PC-3 (cell line): Measurements from ENCODE around the gene NAALADL1. TPM values are rescaled to one million over a fixed set of nuclear protein-coding genes. Genes with fewer than 3 reads are reported as not detected.

Experiments
- ATAC-seq: fragments of 200-7000 bp; cut with Tn5 transposase; 2 replicates; pipeline ENCODE4 v1.9.1; 2020; ENCODE audit warnings: mild to moderate bottlenecking, moderate library complexity
- BruUV-seq: library from RNA; stranded (reverse); fragments of 400-500 nt; replicated peaks from 2 replicates; lab custom pipeline; 2021; lab: Mats Ljungman, UMichigan
- CTCF ChIA-PET: fragments of 300-600 bp; sonication (Branson Sonifier 250); formaldehyde crosslinking; loops from one replicate; lab custom pipeline; 2022; ENCODE audit warnings: antibody characterized with exemption; lab: Charles Lee
- POLR2A ChIA-PET: fragments of 300-600 bp; sonication (Branson Sonifier 250); formaldehyde crosslinking; loops from one replicate; lab custom pipeline; 2022; ENCODE audit warnings: antibody characterized with exemption; ENCODE audit not compliant: unreplicated experiment; lab: Charles Lee
- DNase-seq: peaks from one replicate; pipeline ENCODE4 v3.0.0-alpha.2; 2015
- H2AFZ ChIP-seq: fragments of 300-600 bp; sonication (generic); 2 replicates; pipeline ENCODE4 v1.6.0; 2016; ENCODE audit warnings: antibody characterized with exemption, low read length
- H3F3A ChIP-seq: fragments of 300-600 bp; sonication (generic); one replicate; pipeline ENCODE4 v1.6.0; 2017; ENCODE audit warnings: antibody characterized with exemption, low read length, control low read depth, mild to moderate bottlenecking; ENCODE audit not compliant: unreplicated experiment
- H3K27ac ChIP-seq: fragments of 300-600 bp; sonication (generic); 2 replicates; pipeline ENCODE4 v1.5.1; 2016; ENCODE audit warnings: mild to moderate bottlenecking, low read length
- H3K27me3 ChIP-seq: fragments of 300-600 bp; sonication (generic); 2 replicates; pipeline ENCODE4 v1.6.1; 2016; ENCODE audit warnings: low read length, mixed read lengths
- H3K36me3 ChIP-seq: fragments of 300-600 bp; sonication (generic); 2 replicates; pipeline ENCODE4 v1.6.1; 2016; ENCODE audit warnings: low read depth, mixed run types, low read length, mixed read lengths
- H3K4me1 ChIP-seq: fragments of 300-600 bp; sonication (generic); 2 replicates; pipeline ENCODE4 v1.5.1; 2016; ENCODE audit warnings: low read length; ENCODE audit not compliant: insufficient read depth
- H3K4me2 ChIP-seq: fragments of 300-600 bp; sonication (generic); 2 replicates; pipeline ENCODE4 v1.6.0; 2016; ENCODE audit warnings: low read length
- H3K4me3 ChIP-seq: fragments of 300-600 bp; sonication (generic); 2 replicates; pipeline ENCODE4 v1.5.1; 2016; ENCODE audit warnings: mild to moderate bottlenecking, low read length, mixed read lengths
- H3K79me2 ChIP-seq: fragments of 300-600 bp; sonication (generic); 2 replicates; pipeline ENCODE4 v1.6.1; 2017; ENCODE audit warnings: low read length, mixed read lengths
- H3K9ac ChIP-seq: fragments of 300-600 bp; sonication (generic); 2 replicates; pipeline ENCODE4 v1.6.0; 2016; ENCODE audit warnings: mild to moderate bottlenecking, low read length
- H3K9me2 ChIP-seq: fragments of 300-600 bp; sonication (generic); replicated peaks from 2 replicates; pipeline ENCODE4 v1.6.1; 2016; ENCODE audit warnings: mixed run types, low read length, mixed read lengths
- H3K9me3 ChIP-seq: fragments of 300-600 bp; sonication (generic); 2 replicates; pipeline ENCODE4 v1.6.1; 2016; ENCODE audit warnings: low read length, mixed read lengths
- H4K20me1 ChIP-seq: fragments of 300-600 bp; sonication (generic); 2 replicates; pipeline ENCODE4 v1.6.1; 2016; ENCODE audit warnings: low read length, mixed read lengths
- EZH2 ChIP-seq: fragments of 300-600 bp; sonication (generic); IDR thresholded peaks from one replicate; pipeline ENCODE4 v1.6.1; 2017; ENCODE audit warnings: antibody characterized with exemption, mild to moderate bottlenecking, low read length; ENCODE audit not compliant: unreplicated experiment
- EZH2phosphoT487 ChIP-seq: fragments of 300-600 bp; sonication (generic); IDR thresholded peaks from 2 replicates; pipeline ENCODE4 v1.6.1; 2018; ENCODE audit warnings: mild to moderate bottlenecking, antibody characterized with exemption, low read length, borderline replicate concordance
- intact Hi-C: fragments of 100-400 bp; cut with micrococcal nuclease; formaldehyde crosslinking; loops from 2 replicates; pipeline ENCODE4 v1.9.0; 2023
- total RNA-seq: library from RNA; depleted of rRNA; stranded (reverse); fragments of >200 nt; gene quantifications from 2 replicates; pipeline ENCODE4 v1.2.3, GENCODE V29; 2014
- TF ChIP-seq, protein P1 (sequence below): fragments of 300-600 bp; sonication (generic); conservative IDR thresholded peaks from 2 replicates; pipeline ENCODE4 v1.5.1; 2017; ENCODE audit warnings: antibody characterized with exemption, low read depth, mild to moderate bottlenecking, low read length

The NAALADL1 gene
- total RNA-seq, 1 experiment from 2014 or later, result 0.47 TPM

DNA sequence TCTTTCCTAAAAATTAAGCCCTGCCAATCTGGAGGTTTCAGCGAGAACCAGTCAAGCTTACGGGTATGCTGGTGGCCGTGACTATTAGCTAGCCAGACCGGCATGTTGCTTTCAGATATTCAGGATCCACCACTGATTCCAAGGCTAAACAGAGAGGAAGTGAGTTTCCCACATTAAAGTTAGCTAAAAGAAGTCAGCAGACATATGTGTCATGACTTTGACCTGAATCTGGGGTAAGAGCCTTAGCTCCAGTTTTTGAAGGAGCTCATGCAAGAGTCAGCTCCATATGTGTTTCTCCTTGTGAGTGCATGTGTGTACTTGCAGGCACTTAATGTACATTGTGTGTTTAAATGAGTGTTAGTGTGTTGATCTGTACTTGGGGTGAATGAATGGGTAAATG lies 27.1 kb upstream of the NAALADL1 start:
- H3K4me1 ChIP-seq, result peaks cover 21% of the 10 kb centered on the region
- intact Hi-C loops, result loop anchor here (2.0 kb wide), 2 partner anchors 43 to 169 kb away; partner anchors contain the start of gene ATG2A
- H3K9me3 ChIP-seq, result no peaks in the 10 kb centered on the region
- no peak for DNase-seq
- peaks cover 25% of the 10 kb centered on the region for H3K36me3 ChIP-seq
- H3K9me2 ChIP-seq, result no peaks in the 10 kb centered on the region
- no peaks in the 10 kb centered on the region for H3K27me3 ChIP-seq
- no peak for TF ChIP-seq EZH2phosphoT487
- TF ChIP-seq, protein P1, sequence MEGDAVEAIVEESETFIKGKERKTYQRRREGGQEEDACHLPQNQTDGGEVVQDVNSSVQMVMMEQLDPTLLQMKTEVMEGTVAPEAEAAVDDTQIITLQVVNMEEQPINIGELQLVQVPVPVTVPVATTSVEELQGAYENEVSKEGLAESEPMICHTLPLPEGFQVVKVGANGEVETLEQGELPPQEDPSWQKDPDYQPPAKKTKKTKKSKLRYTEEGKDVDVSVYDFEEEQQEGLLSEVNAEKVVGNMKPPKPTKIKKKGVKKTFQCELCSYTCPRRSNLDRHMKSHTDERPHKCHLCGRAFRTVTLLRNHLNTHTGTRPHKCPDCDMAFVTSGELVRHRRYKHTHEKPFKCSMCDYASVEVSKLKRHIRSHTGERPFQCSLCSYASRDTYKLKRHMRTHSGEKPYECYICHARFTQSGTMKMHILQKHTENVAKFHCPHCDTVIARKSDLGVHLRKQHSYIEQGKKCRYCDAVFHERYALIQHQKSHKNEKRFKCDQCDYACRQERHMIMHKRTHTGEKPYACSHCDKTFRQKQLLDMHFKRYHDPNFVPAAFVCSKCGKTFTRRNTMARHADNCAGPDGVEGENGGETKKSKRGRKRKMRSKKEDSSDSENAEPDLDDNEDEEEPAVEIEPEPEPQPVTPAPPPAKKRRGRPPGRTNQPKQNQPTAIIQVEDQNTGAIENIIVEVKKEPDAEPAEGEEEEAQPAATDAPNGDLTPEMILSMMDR, result no peak
- no peak for TF ChIP-seq EZH2
- ChIA-PET POLR2A (interaction anchor here (0.5 kb wide), 1 partner anchor 225 kb away, joined by 9 read pairs; no protein-coding TSS in a partner anchor), CTCF (no interaction called here)
- peak overlapping the region; percentile 91 for H3K4me2 ChIP-seq
- no peak overlapping the region for H2AFZ ChIP-seq
- H4K20me1 ChIP-seq, result no peaks in the 10 kb centered on the region
- H3K27ac ChIP-seq, result no peak overlapping the region
- H3K4me3 ChIP-seq, result peak overlapping the region; percentile 89; the same call in 1 of the 2 replicates
- H3F3A ChIP-seq, result no peaks in the 10 kb centered on the region
- ATAC-seq, result no peak
- H3K9ac ChIP-seq, result no peak overlapping the region
- BruUV-seq, result no TSS peak
- peaks cover 52% of the 10 kb centered on the region for H3K79me2 ChIP-seq

DNA sequence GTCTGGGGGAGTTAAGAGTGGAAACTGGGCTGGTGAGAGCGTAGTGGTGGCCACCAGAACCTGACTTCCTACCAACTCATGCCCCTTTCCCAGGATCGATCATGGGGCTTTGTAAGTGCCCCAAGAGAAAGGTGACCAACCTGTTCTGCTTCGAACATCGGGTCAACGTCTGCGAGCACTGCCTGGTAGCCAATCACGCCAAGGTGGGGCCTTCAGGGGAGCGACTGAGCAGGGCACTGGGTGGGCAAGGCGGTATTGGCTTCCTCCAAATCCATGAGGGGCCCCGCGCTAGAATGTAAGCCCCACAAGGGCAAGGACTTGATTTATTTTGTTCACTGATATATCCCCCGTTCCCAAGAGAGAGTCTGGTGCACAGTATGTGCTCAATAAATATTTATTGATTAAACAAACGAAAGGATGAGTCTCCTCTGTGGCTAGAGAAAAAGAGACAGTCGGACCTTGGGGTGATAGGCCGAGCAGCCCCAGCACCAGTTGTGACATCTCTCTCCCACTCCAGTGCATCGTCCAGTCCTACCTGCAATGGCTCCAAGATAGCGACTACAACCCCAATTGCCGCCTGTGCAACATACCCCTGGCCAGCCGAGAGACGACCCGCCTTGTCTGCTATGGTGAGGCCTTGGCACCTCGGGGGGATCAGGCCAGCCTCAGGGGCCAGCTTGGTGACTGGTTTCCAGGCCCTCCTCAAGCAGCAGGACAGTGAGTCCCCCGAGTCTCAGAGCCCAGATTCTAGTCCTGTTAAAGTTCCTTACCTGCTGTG lies 26.4 kb upstream of the NAALADL1 start:
- H3K27ac ChIP-seq, result peak overlapping the region; percentile 63
- H3K4me3 ChIP-seq, result peak overlapping the region; percentile 89
- H3K9me2 ChIP-seq, result no peaks in the 10 kb centered on the region
- no peaks in the 10 kb centered on the region for H3K9me3 ChIP-seq
- H3K4me2 ChIP-seq, result peak overlapping the region; percentile 91
- TSS peak; percentile 64 for BruUV-seq
- peaks cover 30% of the 10 kb centered on the region for H3K36me3 ChIP-seq
- intact Hi-C loops, result loop anchor here (2.0 kb wide), 2 partner anchors 42 to 168 kb away; partner anchors contain the start of gene ATG2A
- peaks cover 21% of the 10 kb centered on the region for H3K4me1 ChIP-seq
- peak overlapping the region; percentile 96 for H3K9ac ChIP-seq
- ChIA-PET POLR2A (interaction anchor here (0.5 kb wide), 1 partner anchor 224 kb away, joined by 9 read pairs; no protein-coding TSS in a partner anchor), CTCF (no interaction called here)
- no peak for TF ChIP-seq EZH2
- no peak for TF ChIP-seq EZH2phosphoT487
- TF ChIP-seq, protein P1, result no peak
- no peaks in the 10 kb centered on the region for H3F3A ChIP-seq
- peak; percentile 15 for ATAC-seq
- no peaks in the 10 kb centered on the region for H3K27me3 ChIP-seq
- no peak for DNase-seq
- no peaks in the 10 kb centered on the region for H4K20me1 ChIP-seq
- H3K79me2 ChIP-seq, result peaks cover 57% of the 10 kb centered on the region
- peak overlapping the region; percentile 82 for H2AFZ ChIP-seq
